K562 (cell line): ENCODE results near the gene IRF9. TPM values are rescaled to one million over a fixed set of nuclear protein-coding genes. Genes with fewer than 3 reads are reported as not detected.

Experiments
- ASH1L ChIP-seq: fragments of 450-650 bp; IDR thresholded peaks from 2 replicates; pipeline ENCODE4 v1.6.1; 2018; ENCODE audit warnings: borderline replicate concordance, mild to moderate bottlenecking, low read depth; ENCODE audit not compliant: partially characterized antibody
- CCNT2 ChIP-seq: IDR thresholded peaks from 2 replicates; pipeline ENCODE4 v1.6.1; 2011; ENCODE audit warnings: borderline replicate concordance, low read depth, mild to moderate bottlenecking, moderate library complexity, mixed read lengths, low read length; ENCODE audit not compliant: insufficient read length; ENCODE audit errors: extremely low read depth
- DLX4 ChIP-seq: fragments of 250-450 bp; sonication (Bioruptor Pico); IDR thresholded peaks from 2 replicates; pipeline ENCODE4 v1.6.1; 2021; ENCODE audit warnings: mild to moderate bottlenecking
- FOS ChIP-seq: IDR thresholded peaks from 3 replicates; pipeline ENCODE4 v1.6.1; 2011; ENCODE audit not compliant: insufficient read length; ENCODE audit errors: extremely low read depth
- ID3 ChIP-seq, 2 experiments: fragments of 250-450 bp in 1 of 2; fragments of 450-650 bp in 1 of 2; sonication (Bioruptor Pico) in 1 of 2; IDR thresholded peaks; 2 replicates each; pipeline versions ENCODE4 v1.6.1 to v1.8.0; 2016 to 2021; ENCODE audit warnings: mild to moderate bottlenecking in 2 of 2, moderate library complexity in 2 of 2, missing compliant biosample characterization in 1 of 2, missing genetic modification characterization in 1 of 2
- ILF3 ChIP-seq: fragments of 450-650 bp; IDR thresholded peaks from 2 replicates; pipeline ENCODE4 v1.6.1; 2018; ENCODE audit warnings: antibody characterized with exemption, mild to moderate bottlenecking, moderate library complexity, borderline replicate concordance
- MAZ ChIP-seq, 2 experiments: fragments of 450-650 bp in 1 of 2; sonication (generic) in 1 of 2; formaldehyde crosslinking; IDR thresholded peaks in 1 of 2; conservative IDR thresholded peaks in 1 of 2; 2 replicates each; pipeline versions ENCODE4 v1.4.0 to v1.5.0; 2020; ENCODE audit warnings: mild to moderate bottlenecking in 1 of 2, missing genetic modification reagents in 1 of 2
- MLLT1 ChIP-seq, 2 experiments: fragments of 450-650 bp; IDR thresholded peaks; 2 replicates each; pipeline ENCODE4 v1.6.1; 2016
- MNT ChIP-seq, 2 experiments: fragments of 450-650 bp; conservative IDR thresholded peaks; 2 replicates each; pipeline ENCODE4 v1.6.1; 2017; ENCODE audit warnings: mild to moderate bottlenecking in 2 of 2, moderate library complexity in 2 of 2
- NFIX ChIP-seq: fragments of 250-450 bp; sonication (Bioruptor Pico); IDR thresholded peaks from 2 replicates; pipeline ENCODE4 v1.4.0; 2020; ENCODE audit warnings: low read depth, mild to moderate bottlenecking, moderate library complexity
- POLR2B ChIP-seq: fragments of 450-650 bp; IDR thresholded peaks from 2 replicates; pipeline ENCODE4 v1.6.1; 2018; ENCODE audit warnings: low read depth; ENCODE audit not compliant: partially characterized antibody
- RBBP5 ChIP-seq: fragments of 200-600 bp; sonication (generic); IDR thresholded peaks from 2 replicates; pipeline ENCODE4 v1.6.1; 2012; ENCODE audit warnings: borderline replicate concordance, mild to moderate bottlenecking, low read length, control low read depth, inconsistent platforms; ENCODE audit not compliant: insufficient read depth, poor library complexity, severe bottlenecking
- RUNX1 ChIP-seq: sonication (generic); IDR thresholded peaks from 2 replicates; pipeline ENCODE4 v1.6.1; 2016; ENCODE audit warnings: antibody characterized with exemption, low read depth
- SETDB1 ChIP-seq: IDR thresholded peaks from one replicate; pipeline ENCODE4 v1.6.1; 2012; ENCODE audit warnings: low read length, control low read depth, inconsistent platforms
- TCFL5 ChIP-seq: fragments of 250-450 bp; sonication (Bioruptor Pico); conservative IDR thresholded peaks from 2 replicates; pipeline ENCODE4 v1.6.1; 2021; ENCODE audit warnings: mild to moderate bottlenecking, moderate library complexity, matching md5 sums
- THRB ChIP-seq: fragments of 450-650 bp; formaldehyde crosslinking; conservative IDR thresholded peaks from 2 replicates; pipeline ENCODE4 v1.4.0; 2022; ENCODE audit warnings: mild to moderate bottlenecking, missing genetic modification characterization
- ZC3H11A ChIP-seq: IDR thresholded peaks from 2 replicates; pipeline ENCODE4 v1.6.1; 2012; ENCODE audit warnings: low read depth, low read length, improper control_type of control experiment
- ZFX ChIP-seq: sonication (generic); formaldehyde crosslinking; IDR thresholded peaks from 2 replicates; pipeline ENCODE4 v1.8.0; 2022; ENCODE audit warnings: mild to moderate bottlenecking, missing genetic modification reagents, moderate library complexity
- polyA plus RNA-seq, 8 experiments: library from polyadenylated mRNA; depleted of rRNA in 4 of 8; stranded (reverse) in 5 of 8; unstranded in 3 of 8; fragments of >200 nt; fragmentation: Nextera tagmentation in 2 of 8; fragmentation: Illumina TruSeq in 1 of 8; extraction: Ambion mirVana in 2 of 8; extraction: Trizol in 1 of 8; gene quantifications; 2 replicates each; pipeline versions ENCODE4 v1.2.1 to v1.2.3, GENCODE V29; 2011 to 2014; ENCODE audit warnings: inconsistent platforms in 1 of 8, missing spikeins in 1 of 8
- total RNA-seq, 7 experiments: library from RNA; depleted of rRNA in 6 of 7; stranded (reverse); fragments of >200 nt in 6 of 7; fragmentation: Illumina TruSeq in 2 of 7; extraction: Trizol in 2 of 7; gene quantifications; 2 replicates each; pipeline versions ENCODE4 v1.2.1 to v1.2.3, GENCODE V29; 2011 to 2021; ENCODE audit warnings: low replicate concordance in 1 of 7
- TF ChIP-seq, protein P1 (sequence below): fragments of 450-650 bp; conservative IDR thresholded peaks from 2 replicates; pipeline ENCODE4 v1.6.1; 2016; ENCODE audit warnings: missing genetic modification characterization, low read depth, mild to moderate bottlenecking, missing compliant biosample characterization, moderate library complexity

The IRF9 gene
- total and polyA plus RNA-seq, 9 of the 15 experiments (the other 6 are each of a cell fraction or from before 2014, with no cell fraction given) = 0.79 to 14.8 (median 6.1) TPM

GRCh38 chr14:24188251-24189058 lies 27.4 kb downstream of the IRF9 start, which contains the start of gene IPO4 (continued):
- TF ChIP-seq ILF3 = no peak
- TF ChIP-seq ID3 (CRISPR knock-in tag; IDR thresholded peaks at IDR 0.05) = no peak
- no peak for TF ChIP-seq ID3 (tag; IDR thresholded peaks at IDR 0.05)
- TF ChIP-seq FOS = no peak
- peak; percentile 64 for TF ChIP-seq ZFX (CRISPR knock-in tag)
- no peak for TF ChIP-seq ASH1L
- TF ChIP-seq RBBP5 = no peak
- no peak for TF ChIP-seq RUNX1
- TF ChIP-seq SETDB1 = no peak
- TF ChIP-seq MLLT1 (IDR thresholded peaks at IDR 0.05) = no peak
- TF ChIP-seq TCFL5 = no peak
- TF ChIP-seq MNT (conservative IDR thresholded peaks at IDR 0.05) = peak; percentile 100
- TF ChIP-seq, protein P1, sequence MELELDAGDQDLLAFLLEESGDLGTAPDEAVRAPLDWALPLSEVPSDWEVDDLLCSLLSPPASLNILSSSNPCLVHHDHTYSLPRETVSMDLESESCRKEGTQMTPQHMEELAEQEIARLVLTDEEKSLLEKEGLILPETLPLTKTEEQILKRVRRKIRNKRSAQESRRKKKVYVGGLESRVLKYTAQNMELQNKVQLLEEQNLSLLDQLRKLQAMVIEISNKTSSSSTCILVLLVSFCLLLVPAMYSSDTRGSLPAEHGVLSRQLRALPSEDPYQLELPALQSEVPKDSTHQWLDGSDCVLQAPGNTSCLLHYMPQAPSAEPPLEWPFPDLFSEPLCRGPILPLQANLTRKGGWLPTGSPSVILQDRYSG (tag) = no peak
- peak; percentile 95 for TF ChIP-seq ZC3H11A
- TF ChIP-seq POLR2B = peak; percentile 59
- TF ChIP-seq THRB (CRISPR knock-in tag) = no peak
- TF ChIP-seq NFIX (CRISPR knock-in tag) = no peak
- TF ChIP-seq MAZ (CRISPR knock-in tag; conservative IDR thresholded peaks at IDR 0.05 in 1 of 2, IDR thresholded peaks at IDR 0.05 in 1 of 2) = peak; percentile 60 to 76
- peak; percentile 44 for TF ChIP-seq CCNT2
- TF ChIP-seq DLX4 (CRISPR knock-in tag) = no peak
